ENCODE data around the gene LMBR1L.

Gene LMBR1L

GRCh38 chr12:49052451-49053208, 58.0 kb downstream of the LMBR1L start:
- no peak for DNase-seq (ENCODE audit: low spot score)

GRCh38 chr12:49051777-49052438, 58.7 kb downstream of the LMBR1L start:
- no peak for DNase-seq (ENCODE audit: low spot score)

- DNase-seq (ENCODE audit: low spot score), result no peak
Measured at GRCh38 chr12:49051373-49051764, 59.3 kb downstream of the LMBR1L start.

- no peak for DNase-seq (ENCODE audit: low spot score)
Measured at GRCh38 chr12:49050507-49051372, 59.9 kb downstream of the LMBR1L start.

GRCh38 chr12:49049566-49050224, 61.0 kb downstream of the LMBR1L start:
- no peak for DNase-seq (ENCODE audit: low spot score)

GRCh38 chr12:49048953-49049352, 61.7 kb downstream of the LMBR1L start:
- no peak for DNase-seq (ENCODE audit: low spot score)
